HG03575 (cell line): Measurements from ENCODE around the gene ANKRD29.
"Not testable (repeated sequence)": the region's sequence is repeated elsewhere in the genome, so short reads cannot be mapped to it uniquely, and the experiment has no call there.

Experiments
- ATAC-seq: cut with Tn5 transposase; IDR thresholded peaks from one replicate; pipeline ENCODE4 v1.9.1; 2021; ENCODE audit not compliant: unreplicated experiment, insufficient number of reproducible peaks, low FRiP score; ENCODE audit errors: extremely low read depth

ANKRD29 gene

GRCh38 chr18:23572570-23572969 lies 90.1 kb downstream of the ANKRD29 start:
- ATAC-seq = no peak

- no peak for ATAC-seq
Measured at GRCh38 chr18:23572012-23572411, 90.7 kb downstream of the ANKRD29 start.

DNA sequence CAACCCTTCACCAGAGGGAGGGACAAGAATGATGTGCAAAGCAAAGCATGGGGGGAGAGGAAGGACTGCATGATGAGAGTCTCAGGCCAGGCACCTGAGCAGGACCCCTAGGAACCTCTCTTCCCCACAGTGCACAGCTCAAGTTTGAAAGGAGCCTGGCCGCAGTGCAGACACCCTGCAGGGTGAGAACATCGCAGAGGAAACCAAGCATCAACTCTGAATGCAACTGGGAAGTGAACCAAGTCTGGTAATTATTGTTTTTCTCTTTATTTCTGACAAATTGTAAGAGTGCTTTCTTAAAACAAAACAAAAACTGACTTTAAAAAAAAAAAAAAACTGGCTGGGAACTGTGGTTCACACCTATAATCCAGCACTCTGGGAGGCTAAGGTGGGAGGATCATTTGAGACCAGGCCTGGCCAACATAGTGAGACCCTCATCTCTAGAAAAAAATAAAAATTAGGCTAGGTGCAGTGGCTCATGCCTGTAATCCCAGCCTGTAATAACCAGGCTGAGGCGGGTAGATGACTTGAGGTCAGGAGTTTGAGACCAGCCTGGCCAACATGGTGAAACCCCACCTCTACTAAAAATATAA lies 91.7 kb downstream of the ANKRD29 start:
- ATAC-seq = no peak

GRCh38 chr18:23569299-23570063 lies 93.2 kb downstream of the ANKRD29 start:
- no peak for ATAC-seq

DNA sequence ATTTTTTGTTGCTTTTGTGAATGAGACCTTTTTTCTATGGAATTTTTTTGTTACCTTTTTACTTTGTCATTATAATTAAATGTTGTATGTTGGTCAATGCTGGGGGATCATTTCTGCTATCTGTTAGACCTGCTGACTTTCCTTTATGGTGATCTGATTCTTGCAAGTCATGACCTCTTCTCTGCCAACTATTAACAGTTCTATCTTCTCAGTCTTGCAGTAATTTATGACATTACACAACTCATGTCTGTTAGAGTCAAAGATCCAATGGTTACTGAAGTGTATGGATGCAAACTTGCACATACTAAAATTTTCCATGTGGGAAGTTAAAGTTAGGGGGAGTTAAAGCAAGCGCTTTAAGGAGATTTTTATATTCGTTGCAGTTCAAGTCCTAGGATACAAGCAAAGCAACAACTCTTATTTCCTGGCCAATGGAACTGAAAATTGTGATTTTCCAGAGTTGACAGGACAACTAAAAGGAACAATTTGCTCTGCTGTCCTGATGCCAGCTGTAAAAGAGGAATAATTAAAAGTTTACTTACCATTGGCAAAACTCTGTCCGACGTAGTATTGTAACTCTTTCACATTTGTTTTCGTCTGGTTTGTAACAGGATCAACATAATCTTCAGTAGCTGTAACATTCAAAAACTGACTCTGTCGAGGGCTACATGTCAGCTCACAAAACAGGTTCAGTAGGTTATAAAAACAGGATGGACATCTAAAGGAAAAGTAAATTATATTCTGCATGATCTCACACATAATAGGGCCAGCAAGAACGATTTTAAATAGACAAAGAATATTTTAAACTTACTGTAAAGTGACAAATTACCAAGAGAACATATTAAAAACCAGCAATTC lies 94.2 kb downstream of the ANKRD29 start:
- no peak for ATAC-seq

- no peak for ATAC-seq
Measured at GRCh38 chr18:23567671-23568070, 95.0 kb downstream of the ANKRD29 start.

- no peak for ATAC-seq
Measured at GRCh38 chr18:23565916-23566547, 96.7 kb downstream of the ANKRD29 start.

DNA sequence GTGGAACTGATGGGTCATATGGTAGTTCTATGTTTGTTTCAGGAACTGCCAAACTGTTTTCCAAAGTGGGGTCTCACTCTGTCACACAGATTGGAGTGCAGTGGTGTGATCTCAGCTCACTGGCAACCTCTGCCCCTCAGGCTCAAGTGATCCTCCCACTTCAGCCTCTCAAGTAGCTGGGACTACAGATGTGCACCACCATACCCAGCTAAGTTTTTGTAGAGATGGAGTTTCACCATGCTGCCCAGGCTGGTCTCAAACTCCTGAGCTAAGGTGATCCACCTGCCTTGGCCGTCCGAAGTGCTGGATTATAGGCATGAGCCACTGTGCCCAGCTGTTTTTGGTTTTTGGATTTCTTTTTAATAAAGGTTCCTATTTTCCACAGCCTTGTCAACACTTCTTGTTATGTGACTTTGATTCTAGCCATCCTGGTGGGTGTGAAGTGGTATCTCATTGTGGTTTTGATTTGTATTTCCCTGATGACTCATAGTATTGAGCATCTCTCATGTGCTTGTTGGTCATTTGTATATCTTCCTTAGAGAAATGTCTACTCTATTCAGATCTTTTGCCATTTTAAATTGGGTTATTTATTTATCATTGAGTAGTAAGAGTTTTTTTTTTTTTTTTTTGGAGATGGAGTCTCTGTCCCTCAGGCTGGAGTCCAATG lies 99.2 kb downstream of the ANKRD29 start:
- ATAC-seq = no peak

DNA sequence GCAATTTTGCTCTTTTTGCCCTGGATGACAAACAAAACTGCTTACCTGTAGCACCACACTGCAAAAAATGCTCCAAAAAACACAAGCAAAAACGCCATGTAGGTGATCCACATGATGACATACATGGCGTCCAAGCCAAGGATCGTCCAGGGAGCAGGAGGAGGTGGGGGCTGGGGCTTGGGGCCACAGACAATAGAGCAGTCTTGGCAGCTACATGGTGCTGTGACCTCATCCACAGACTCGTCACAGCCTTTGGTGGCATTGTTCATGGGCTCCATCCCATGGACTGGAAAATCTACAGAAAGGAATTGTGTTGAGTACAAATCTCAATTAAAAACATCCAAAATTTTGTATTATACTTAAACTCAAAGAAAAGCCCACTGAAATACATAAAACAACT lies 102.5 kb downstream of the ANKRD29 start:
- no peak for ATAC-seq

DNA sequence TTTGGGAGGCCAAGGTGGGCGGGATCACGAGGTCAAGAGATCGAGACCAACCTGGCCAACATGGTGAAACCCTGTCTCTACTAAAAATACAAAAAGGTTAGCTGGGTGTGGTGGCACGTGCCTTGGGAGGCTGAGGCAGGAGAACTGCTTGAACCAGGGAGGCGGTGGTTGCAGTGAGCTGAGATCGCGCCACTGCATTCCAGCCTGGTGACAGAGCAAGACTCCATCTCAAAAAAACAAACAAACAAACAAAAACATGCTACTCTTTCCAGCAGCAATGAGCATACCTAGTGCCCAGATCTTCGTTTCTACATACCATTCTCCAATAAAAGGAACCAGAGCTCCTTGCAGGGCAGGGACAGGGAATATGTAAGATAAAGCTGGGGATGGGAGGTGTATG lies 105.2 kb downstream of the ANKRD29 start:
- ATAC-seq = not testable (repeated sequence)

DNA sequence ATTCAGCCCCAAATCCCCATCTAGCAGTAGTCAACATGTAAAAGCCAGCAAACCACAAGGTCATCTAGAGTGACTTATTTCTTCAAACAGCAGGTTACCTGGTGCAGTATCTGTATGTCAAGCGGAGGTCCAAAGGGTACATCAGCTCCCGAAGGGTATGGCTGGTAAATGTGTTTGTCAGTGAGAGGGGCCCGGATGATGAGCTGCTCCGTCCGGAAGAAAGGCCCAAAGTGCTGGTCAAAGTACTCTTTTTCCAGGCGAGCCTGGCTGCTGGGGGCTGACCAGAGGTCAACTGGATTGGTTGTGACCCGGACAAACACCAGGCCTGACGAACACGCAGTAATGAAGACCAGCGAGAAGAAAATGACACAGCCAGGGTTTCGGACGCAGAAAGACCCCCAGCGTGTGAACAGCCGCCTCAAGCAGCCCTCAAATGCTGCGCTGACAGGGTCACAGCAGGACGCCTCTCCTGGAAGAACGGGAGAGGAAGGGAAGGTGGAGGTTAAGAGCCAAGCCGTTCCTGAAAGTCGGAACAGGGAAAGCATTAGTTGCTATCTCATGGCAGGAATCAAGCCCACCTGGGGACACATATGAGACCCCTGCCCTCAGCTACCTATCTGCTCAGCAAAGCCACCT lies 106.4 kb downstream of the ANKRD29 start:
- ATAC-seq = no peak

GRCh38 chr18:23553887-23554286 lies 108.8 kb downstream of the ANKRD29 start:
- no peak for ATAC-seq

DNA sequence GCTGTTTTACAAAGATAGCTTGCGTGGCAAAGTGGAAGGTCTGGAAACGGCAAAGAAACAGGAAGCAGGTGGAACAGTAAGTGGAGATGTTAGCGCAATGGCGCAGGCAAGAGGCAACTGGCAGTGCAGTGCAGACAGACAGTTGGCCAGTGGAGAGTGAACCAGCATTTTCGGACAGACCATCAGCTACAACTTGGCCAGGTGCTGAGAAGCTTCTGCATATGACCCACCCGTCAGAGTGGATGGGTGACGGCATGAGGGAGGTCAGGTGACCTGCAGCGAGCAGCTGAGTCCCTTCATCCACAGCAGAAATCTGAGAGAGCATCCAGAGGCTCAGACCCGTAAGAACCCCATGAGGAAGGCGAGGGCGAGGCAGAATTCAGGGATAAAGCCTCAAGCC lies 110.2 kb downstream of the ANKRD29 start:
- no peak for ATAC-seq

- no peak for ATAC-seq
Measured at GRCh38 chr18:23551978-23552377, 110.7 kb downstream of the ANKRD29 start.

DNA sequence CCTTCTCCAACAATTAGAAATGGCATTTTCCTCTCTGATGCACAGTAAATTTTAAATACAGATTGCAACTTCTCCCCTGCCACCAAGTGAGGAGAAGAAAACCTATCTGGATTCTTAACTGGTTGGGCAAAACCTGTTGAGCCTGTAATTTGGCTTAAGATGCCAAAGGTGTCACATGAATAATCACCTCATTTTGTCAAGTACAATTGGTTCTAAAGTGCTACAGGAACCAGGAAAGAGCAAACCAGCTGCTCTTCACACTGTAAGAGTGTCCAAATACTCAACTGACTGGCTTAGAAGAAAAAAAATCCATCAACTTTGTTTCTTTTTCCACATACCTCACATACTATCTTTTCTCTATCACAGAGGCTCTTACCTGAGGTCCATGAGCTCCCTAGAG lies 111.8 kb downstream of the ANKRD29 start:
- no peak for ATAC-seq
